Measurements from ENCODE around the gene COL4A1.

Gene COL4A1

DNA sequence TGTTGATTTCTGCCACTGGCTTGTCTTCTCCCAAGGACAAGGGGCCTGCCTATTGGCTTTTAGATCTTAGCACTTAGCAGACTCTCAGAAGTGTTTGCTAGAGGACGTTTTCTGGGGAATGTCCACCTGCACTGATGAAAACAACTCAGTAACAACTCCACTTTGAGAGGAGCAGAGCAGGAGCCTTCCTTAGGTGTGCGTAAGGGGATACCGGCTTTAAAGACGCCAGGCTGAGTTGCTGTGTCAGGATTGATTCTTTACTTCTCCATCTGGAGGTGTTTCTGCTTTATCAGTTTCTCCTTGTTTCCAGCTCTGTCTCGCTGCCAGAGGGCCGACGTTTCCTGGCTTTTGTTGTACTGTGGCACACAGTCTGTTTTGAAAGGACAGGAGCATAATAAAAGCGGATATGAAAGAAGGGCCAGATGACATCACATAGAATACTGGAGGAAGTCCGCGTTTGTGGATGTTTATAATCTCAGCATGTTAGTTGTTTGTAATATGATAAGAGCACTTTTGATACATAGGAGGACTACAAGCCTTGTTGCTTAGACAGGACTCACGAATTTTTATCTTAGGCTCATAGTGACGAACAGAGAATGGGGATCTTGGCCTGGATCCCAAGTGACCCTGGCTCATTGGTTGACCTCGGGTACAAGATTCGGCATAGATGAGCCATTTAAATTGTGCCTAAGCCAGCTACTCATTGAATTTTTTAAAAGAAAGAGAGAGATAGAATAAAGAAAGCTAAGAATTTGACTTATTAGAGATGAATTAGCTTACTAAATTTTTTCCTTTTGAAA, 34.7 kb upstream of the COL4A1 start:
- DNase-seq (ENCODE audit: low read depth) = peak; percentile 68

DNA sequence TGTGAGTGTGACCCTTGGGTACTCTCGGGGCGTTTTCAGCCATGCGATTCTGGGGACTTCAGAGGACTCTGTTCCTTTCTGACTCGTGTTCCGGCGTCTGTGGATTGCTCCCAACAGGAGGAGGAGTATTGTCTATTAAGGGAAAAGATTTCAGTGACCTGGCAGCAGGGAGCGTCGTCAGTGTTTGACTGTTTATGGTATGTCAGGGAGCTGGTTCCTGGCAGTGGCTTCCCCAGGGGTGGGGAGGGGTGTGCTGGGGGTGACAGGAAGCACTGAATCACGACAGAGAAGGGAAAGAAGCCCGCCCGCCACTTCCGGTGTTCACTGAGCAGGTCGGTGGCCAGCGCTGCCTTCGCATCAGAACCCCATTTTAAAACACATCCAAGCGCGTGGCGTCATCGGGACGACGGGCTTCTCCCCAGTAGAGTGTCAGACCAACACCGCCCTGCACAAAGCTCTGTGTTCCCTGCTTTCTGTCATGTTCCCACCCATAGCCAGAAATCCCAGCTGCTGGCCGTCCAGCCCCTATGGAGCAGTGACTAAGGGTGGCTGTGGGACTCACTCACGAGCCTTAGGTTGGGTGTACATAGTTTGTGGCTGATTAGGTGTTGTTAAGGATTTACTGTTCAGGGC, 34.0 kb upstream of the COL4A1 start:
- peak; percentile 75 for DNase-seq (ENCODE audit: low read depth)

DNA sequence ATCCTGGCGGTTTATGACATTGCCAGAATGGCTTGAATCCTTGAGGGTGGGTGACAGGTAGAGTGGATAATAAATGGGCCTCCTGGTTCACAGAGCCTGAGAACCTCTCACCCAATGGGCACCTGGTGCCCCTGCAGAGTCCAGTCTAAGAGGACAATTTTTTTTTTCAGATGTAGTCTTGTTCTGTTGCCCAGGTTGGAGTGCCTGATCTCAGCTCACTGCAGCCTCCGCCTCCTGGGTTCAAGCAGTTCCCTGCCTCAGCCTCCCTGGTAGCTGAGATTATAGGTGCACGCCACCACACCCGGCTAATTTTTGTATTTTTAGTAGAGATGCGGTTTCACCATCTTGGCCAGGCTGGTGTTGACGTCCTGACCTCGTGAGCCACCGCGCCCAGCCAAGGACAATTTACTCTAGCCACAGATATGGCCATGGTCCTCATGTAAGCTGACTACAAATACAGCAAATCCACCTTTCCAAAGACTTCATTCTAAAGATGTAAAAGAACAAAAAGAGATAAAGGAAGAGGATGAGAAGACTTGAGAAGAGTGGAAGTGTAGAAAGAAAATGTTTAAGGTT, 33.1 kb upstream of the COL4A1 start:
- DNase-seq (ENCODE audit: low read depth) = no peak

DNA sequence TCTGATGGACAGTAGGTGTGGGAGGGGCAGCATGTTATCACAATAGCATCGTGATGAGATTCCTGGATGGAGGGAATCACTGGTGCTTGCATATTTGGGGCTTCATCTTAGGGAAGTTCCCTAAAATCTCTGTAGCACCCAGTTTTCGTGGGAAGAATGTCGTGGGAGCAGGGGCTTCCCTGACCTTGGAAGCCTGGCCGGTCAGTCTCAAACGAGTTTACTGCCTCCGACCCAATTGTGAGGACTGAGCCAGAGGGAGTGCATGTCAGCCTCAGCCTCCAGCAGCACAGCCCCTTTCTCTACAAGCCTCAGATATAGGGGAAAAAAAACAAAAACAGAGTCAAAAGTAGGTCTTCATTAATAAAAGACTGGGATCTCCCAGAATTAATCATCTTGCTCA, 32.3 kb upstream of the COL4A1 start:
- DNase-seq (ENCODE audit: low read depth) = no peak

DNA sequence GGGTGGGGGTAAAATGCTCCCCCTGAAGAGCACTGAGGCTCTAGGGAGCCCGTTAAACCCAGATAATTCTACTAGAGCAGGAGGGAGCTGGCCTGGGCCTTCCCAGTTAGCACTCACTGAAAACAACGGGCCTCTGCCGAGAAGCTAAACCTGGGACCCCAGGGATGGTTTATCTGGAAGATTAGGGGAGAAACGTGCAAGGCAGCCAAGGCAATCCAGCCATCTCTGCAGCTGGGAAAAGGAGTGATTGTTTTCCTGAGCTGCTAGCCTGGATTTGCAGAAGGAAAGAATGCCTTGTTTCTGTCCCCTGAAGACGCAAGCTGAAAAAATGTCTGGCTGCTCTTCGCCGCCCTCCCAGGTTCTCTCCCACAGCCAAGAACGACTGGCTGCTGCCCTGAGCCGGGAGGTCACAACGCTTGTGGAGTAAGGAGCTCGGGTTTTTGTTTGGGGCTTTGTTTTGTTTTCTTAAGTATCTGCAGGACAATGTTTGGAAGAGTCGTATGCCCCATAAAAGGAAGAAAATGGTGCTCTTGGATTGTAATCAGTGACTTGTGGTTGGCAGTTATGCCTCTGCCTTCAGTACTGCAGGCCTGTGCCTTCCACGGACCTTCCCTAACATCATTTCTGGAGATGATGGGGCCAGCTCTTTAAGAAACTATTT, 31.6 kb upstream of the COL4A1 start:
- DNase-seq (ENCODE audit: low read depth) = peak; percentile 99

DNA sequence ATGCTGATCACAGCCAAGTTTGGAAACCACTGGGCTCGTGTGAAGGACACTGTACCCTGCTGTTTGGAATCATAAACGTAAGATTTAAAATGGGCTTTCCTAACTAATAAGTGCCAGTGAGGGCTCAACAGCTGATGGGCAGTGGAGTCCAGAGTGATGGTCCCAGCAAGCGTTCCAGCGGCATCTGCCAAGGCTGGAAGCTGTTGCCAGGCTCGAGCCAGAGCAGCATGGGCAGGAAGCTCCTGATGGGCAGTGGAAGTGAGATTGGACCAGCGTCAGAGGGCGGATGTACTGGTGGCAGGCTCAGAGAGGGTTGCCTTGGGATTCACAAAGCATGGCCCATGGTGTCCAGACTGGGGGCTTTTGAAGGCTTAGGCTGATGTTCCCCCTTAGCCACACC, 30.3 kb upstream of the COL4A1 start:
- no peak for DNase-seq (ENCODE audit: low read depth)

DNA sequence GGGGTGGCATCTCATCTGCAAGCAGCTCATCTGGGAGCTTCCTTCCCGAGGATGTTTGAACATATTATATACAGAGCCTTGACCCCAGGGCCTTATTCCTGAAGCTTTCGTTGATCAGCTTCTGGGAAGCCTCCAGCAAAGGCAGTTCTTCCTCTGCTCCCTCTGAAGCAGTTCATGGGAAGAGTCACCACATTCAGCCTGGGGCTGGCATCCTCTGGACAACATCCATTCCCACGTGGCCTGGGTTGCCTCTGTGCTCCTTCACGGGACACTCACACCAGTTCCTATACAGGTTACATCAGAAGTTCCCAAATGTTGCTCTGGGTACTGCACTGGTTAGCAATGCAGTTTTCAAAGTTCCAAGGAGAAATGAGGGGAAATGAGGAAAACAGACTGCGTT, 29.7 kb upstream of the COL4A1 start:
- no peak for DNase-seq (ENCODE audit: low read depth)

DNA sequence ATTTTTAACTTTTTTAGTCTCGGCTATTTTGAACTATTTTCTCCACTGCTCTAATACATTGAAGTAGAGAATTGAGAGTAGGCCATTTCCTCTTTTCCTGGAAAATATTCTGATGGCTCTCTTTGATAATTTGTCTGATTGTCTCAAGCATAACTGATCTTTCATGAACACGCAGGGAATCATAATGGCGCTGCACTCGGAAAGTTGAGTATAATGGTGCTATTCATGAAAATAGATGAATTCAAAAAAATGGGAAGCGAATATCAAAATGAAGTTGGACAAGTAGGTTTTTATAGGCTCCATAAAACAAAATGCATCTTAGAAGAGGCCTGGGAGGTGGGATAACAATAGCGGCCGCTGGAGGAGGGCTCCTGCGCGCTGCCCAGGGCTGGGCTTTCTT, 29.2 kb upstream of the COL4A1 start:
- no peak for DNase-seq (ENCODE audit: low read depth)

DNA sequence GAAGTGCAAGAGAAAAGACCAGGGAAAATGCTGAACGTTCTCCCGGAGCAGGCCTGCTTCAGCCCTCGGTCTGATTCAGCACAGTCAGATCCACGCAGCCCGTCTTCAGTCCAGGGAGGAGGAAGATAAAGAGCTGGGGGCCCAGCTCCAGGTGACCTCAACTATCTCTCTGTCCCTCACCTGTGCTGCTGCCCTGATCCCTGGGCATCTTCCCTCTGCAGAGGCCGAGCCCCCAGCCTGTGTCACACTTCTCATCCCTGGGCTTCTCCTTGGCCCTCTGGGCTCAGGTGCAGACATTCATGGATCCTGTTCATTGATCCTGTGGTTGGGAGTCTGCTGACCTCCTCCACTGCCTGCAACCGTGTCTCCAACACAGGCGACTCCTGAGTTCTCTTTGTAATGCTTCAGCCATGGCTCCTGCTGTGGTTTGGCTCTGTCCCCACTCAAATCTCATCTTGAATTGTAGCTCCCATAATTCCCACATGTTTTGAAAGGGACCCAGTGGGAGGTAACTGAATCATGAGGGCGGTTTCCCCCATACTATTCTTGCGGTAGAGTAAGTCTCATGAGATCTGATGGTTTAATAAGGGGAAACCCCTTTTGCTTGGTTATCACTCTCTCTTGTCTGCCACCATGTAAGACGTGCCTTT, 28.0 kb upstream of the COL4A1 start:
- DNase-seq (ENCODE audit: low read depth) = peak; percentile 68

DNA sequence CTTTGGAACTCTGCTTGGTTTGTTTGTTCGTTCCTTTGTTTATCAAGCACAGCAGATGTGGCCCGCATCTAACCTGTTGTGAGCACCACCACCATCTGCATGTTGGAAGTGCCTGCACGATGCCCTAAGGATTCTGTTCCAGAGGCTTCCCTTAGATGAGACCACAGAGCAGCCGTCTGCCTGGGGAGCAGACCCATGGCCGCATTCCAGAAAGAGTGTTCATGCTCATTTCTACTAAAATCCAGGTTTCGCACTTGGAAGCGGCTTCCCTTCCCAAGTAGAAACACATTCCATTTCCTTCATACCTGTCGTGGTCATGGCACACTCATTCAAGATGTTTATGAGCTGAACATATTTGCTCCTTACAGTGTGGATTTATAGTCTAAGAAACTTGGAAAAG, 27.3 kb upstream of the COL4A1 start:
- DNase-seq (ENCODE audit: low read depth) = peak; percentile 86

DNA sequence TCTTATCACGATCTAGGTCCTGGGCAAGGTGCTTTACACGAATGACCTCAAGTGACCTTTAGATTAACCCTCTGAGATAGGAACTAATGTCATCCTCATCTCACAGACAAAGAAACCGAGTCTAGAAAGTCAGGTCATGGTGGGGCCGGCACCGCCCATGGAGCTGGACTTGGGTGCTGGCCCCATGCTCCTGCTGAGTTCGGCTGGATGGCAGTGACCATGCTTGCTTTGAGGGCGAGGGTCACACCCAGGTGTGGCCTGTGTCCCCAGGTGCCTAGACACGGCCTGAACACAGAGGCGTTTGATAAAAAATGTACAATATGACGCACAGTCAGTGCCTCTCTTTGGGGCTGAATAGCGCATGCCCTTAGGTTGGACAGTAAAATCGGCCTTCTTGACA, 26.9 kb upstream of the COL4A1 start:
- DNase-seq (ENCODE audit: low read depth) = no peak

DNA sequence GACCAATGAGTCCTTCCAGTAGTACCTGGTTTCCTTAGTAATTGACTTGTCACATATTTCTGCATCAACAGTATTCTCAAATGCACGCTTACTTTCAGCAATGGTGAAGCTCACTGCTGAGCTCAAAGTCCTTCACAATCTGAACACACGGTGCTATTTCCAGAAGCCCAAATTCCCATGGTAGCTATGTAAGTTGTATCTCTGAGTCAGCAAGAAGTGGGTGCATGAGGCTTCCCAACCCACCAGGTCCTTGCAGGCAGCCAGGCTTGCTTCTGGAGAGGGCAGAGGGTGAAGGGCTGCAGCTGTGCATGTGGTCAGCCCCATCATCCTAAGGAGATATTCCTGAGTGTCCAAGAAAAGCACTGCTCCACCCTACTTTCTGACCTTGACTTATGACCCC, 25.8 kb upstream of the COL4A1 start:
- peak; percentile 41 for DNase-seq (ENCODE audit: low read depth)

DNA sequence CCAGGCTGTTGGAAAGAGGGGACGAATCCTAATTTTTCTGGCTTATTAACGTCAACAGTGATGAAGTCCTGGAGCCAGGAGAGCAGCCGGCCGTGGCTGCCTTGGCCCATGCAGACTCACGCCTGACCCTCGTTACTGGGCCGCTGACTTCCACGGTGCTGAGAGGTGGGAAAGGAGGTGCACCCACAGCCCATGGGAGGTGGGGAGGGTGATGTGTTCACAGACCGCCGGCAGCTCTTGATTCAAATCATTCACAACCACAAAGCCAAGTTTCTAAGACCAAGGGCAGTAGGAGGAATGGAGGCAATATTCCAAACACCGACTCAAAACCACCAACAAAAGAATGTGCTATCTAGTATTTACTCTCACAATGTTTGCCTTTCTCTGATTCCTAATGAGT, 24.4 kb upstream of the COL4A1 start:
- peak; percentile 51 for DNase-seq (ENCODE audit: low read depth)

DNA sequence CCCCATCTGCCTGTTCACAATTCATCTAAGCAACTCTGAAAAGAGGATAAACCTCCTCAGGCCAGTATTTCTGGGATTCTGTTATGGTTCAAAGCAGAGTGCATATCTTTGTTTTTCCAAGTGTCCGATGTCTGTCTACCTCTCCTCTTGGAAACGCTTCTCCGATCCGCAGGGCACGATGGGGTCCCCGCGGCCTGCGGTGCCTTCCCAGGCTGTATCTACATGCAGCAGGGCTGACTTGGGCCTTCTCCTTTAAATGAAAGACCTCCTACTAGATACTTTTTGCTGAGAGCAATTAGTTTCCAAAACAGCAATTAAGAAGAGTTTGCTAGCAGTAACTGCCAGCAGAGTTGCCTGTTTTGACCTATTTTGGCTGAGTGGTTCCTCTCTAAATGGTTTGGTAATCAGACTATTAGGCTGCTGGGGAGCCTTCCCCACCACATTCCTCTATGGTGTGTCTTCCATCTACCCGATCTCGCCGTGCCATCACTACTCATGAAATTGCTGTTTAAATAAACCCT, 23.6 kb upstream of the COL4A1 start:
- peak; percentile 63 for DNase-seq (ENCODE audit: low read depth)

DNA sequence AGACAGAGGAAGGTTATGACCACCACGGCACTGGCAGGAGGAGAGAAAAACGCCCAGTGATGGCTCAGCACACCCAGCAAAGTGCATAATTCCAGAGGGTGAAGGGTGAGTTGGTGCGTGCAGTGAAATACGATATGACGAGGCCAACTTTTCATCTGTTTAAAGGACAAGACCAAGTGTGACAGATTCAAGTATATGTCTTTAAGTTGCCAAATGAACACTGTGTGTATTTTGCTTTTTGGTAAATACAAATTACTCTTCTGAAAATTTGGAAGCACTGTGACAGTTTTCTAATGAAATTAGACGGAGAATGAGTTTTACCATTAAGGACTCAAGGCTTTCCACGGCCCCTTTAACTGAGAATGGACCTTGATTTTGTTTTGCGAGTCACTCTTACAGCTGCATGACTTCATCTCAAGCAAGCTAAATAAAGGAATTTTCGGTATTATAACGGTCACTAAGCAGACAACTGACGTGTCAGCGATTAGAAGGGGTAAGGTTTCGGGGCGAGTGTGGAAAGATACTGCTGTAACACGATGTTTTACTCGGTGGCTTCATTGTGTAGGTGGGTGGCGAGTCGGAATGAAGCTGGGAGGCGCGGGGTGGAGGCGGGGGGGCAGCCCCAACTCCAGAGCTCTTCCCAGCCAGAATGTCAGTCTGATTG, 23.0 kb upstream of the COL4A1 start:
- no peak for DNase-seq (ENCODE audit: low read depth)

DNA sequence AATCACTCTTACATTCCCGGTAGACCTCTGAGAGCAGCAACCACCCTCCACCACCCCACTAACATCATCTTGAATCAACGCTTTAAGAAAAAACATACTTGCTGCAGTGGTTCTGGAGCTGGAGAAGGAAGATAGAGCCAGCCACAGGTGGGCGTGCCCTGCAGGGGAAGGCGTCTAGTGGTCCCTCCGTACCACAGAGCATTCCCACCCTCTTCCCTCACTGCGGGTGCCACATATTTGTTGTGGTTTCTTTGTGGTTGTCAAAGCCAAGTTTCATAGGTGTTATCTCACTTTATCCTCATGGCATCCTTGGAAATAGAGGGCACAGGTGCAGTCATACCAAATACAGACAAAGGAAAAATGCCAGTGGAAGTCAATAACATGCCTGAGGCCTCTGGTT, 22.3 kb upstream of the COL4A1 start:
- DNase-seq (ENCODE audit: low read depth) = no peak

DNA sequence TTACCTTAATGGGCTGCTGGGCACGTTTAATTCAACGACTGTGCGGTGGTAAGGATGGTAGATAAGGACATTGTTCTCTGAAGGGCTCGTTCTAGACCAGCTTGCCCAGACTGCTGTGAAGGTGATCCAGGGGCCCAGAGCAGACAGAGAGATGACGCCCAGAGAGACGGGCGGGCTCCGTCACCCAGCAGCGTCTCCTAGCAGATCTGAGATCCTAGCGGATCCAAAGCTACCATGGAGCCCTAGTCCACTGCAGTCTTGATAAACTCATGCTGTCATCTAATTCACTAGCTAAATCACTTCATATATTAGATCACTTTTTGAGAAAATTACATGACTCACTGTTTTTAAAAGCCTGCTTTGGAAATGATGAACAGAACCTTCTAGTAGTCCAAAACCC, 21.6 kb upstream of the COL4A1 start:
- DNase-seq (ENCODE audit: low read depth) = no peak

DNA sequence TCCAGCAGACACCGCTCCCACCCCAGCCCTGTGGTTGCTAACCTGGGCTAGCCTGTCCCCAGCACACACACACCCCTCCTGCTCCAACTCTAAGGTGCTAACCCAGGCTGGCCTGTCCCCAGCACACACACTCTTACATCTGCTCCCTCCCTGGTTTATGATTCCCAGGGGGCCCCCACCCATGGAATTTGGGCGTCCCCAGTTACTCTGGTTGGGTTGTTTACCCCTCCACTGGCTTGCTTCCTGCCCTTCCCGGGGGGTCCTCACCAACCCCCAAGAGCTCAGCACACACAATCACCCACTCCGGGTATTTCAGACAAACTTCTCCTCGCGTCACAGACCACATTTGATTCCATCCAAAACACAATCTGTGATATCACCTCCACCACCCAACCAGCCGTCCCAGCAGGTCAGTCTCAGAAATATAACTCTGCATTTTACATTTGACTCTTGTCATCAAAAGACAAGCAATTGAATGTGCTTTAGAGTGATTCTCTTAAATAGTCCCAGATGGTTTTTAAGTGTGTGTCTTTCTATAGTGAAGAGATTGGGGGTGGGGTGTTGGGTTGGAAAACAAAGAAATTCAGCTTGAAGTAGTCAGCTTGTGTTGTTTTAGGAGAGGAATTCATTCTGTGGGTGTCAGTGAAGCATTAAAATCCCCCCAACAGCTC, 20.2 kb upstream of the COL4A1 start:
- no peak for DNase-seq (ENCODE audit: low read depth)

DNA sequence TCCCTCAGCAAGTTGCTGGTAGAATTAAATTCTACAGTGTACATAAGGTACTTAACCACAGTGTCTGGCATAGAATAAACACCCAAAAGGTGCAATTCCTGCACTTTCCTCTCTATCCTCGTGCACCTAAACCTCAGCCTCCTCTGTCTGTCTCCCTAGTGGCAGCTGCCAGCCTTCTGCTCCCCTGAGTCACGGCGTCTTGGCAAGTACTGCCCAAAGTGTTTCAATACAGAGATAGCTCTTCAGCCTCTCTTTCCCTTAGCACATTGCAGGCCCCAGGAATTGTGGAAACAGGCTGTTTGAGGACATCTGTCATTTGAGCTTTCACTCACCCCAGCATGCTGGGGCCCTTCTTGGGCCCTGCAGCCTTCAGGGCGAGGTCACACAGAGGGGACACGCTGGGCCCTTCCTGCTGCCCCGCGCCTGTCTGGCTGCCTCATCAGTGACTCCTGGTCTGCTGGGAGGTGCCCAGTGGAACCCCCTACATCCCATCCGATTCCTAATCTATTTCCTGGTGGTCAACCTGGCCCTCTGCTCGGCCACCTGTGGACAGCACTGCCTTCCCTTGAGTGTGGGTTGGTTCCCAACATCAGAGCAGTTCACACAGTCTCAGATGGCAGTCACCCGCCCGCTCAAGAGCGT, 19.4 kb upstream of the COL4A1 start:
- no peak for DNase-seq (ENCODE audit: low read depth)

DNA sequence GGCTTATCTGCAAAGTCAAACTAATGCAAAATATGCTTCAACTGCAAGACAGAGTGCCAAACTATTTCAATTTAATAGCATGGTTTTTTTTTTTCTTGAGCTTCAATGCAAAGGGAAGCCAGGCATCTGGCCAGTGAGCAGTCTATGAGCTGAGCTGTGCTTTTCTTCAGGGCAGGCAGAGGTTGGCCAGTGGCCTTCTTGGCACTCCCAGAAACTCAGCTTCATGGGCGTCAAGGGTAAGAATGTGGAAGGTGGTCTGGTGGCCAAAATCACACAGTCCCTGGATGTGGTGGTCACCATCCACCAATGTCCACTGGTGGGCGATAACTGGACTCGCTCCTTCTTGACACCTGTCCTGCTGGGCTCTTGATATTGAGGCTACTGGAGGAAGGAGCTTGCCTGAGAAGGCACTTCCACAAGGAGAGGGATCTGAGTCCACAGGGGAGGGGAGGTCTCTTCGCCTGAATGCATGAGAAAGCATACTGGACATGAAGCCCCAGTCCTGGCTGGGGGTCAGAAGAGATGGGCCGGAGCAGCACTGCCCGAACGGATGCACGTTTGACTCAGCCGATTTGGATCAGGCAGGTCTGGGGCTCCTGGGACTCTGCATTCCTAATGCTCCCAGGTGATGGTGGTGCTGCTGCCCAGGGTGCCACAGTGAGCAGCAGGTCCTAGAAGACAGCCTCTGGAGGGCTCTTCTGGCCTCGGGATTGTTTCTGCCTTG, 17.2 kb upstream of the COL4A1 start:
- DNase-seq (ENCODE audit: low read depth) = no peak
